Measurements from ENCODE around the gene LARP4B. TPM values are rescaled to one million over a fixed set of nuclear protein-coding genes. Genes with fewer than 3 reads are reported as not detected.

The LARP4B gene
- polyA plus RNA-seq, 1 of the 3 experiments (the other 2 are of a cell fraction) = 23.3 TPM

DNA sequence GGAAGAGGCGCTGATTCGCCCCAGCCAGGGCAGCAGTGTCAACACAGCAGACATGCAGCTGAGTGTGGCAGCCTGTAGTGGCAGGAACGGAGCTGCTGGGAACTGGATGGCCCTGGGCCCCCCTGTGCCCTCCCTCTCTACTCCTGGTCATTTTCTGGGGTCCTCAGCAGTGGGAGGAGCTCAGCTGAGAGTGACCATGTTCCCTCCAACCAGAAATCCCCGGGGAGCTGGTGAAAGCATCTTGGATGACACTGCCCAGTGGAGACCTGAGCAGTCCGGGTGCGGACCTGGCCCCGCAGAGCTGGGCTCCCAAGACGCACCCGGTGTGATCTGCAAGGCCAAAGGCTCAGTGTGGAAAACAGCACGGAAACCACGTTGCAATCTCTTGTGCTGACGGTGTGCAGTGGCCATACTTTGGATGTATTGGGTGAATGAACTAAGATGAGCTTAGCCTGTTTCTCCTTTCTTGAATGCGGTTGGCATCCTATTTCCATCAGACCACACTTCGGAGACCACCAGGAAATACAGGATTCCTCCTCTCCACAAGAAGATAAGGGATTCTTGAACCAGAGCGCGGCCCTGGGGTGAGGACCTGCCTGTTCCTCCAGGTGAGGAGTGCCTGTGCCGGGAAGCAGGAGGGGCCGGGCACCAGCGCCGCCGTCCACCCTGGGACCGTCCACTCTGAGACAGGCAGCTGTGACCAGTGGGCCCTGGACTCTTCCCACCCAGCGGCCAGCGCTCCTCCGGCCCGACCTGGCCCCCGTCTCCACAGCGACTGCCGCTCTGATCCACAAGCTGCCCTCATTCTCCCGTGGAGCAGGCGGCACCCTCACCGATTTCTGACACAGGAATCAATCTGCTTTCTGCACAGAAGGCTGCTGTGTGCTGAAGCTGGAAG is 148.5 kb downstream of the LARP4B start:
- Histone ChIP-seq H3K9ac (no peak overlapping the region), H3K4me1 (ENCODE audit: control insufficient read depth in 1 of 2, insufficient read depth in 2 of 2, low read depth in 1 of 2, low read length in 1 of 2) (no peaks in the 10 kb centered on the region; a peak in 1 of 4 replicates), H3K9me3 (no peaks in the 10 kb centered on the region), H3F3A (replicated peaks; ENCODE audit: insufficient read depth) (no peaks in the 10 kb centered on the region), H3K27me3 (ENCODE audit: insufficient read depth) (no peaks in the 10 kb centered on the region), H3K4me2 (no peak overlapping the region), H3K4me3 (ENCODE audit: low read depth in 2 of 2, low read length in 1 of 2) (no peak overlapping the region), H3K79me2 (ENCODE audit: insufficient read depth) (no peaks in the 10 kb centered on the region), H3K27ac (ENCODE audit: low read depth in 2 of 2, low read length in 1 of 2) (no peak overlapping the region), H4K20me1 (ENCODE audit: insufficient read depth) (no peaks in the 10 kb centered on the region), H2AFZ (ENCODE audit: low read depth) (no peak overlapping the region), H3K9me2 (no peaks in the 10 kb centered on the region), H3K36me3 (replicated peaks in 1 of 2; ENCODE audit: control insufficient read depth in 1 of 2, insufficient read depth in 2 of 2, low read length in 1 of 2) (no peaks in the 10 kb centered on the region)
- peak; percentile 22 for DNase-seq
- 88% methylated on average over 16 of the region's 32 CpGs for WGBS (ENCODE audit: low lambda C conversion rate)
- TF ChIP-seq, protein P1, sequence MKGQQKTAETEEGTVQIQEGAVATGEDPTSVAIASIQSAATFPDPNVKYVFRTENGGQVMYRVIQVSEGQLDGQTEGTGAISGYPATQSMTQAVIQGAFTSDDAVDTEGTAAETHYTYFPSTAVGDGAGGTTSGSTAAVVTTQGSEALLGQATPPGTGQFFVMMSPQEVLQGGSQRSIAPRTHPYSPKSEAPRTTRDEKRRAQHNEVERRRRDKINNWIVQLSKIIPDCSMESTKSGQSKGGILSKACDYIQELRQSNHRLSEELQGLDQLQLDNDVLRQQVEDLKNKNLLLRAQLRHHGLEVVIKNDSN (IDR thresholded peaks at IDR 0.05; ENCODE audit: borderline replicate concordance, low read depth) = no peak
- TF ChIP-seq EP300 (IDR thresholded peaks at IDR 0.05; ENCODE audit: borderline replicate concordance in 1 of 2, low read depth in 1 of 2, low read length in 1 of 2) (no peak), TAF1 (IDR thresholded peaks at IDR 0.05; ENCODE audit: borderline replicate concordance, low read depth, low read length) (no peak), JUND (IDR thresholded peaks at IDR 0.05) (no peak)
- TF ChIP-seq, protein P2, sequence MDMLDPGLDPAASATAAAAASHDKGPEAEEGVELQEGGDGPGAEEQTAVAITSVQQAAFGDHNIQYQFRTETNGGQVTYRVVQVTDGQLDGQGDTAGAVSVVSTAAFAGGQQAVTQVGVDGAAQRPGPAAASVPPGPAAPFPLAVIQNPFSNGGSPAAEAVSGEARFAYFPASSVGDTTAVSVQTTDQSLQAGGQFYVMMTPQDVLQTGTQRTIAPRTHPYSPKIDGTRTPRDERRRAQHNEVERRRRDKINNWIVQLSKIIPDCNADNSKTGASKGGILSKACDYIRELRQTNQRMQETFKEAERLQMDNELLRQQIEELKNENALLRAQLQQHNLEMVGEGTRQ (IDR thresholded peaks at IDR 0.05; ENCODE audit: borderline replicate concordance, low read depth, low read length) = no peak
- ChIA-PET POLR2A (no interaction called here), CTCF (interaction anchor here (2.9 kb wide), 1 partner anchor 271 kb away, joined by 31 read pairs; no protein-coding TSS in a partner anchor)

DNA sequence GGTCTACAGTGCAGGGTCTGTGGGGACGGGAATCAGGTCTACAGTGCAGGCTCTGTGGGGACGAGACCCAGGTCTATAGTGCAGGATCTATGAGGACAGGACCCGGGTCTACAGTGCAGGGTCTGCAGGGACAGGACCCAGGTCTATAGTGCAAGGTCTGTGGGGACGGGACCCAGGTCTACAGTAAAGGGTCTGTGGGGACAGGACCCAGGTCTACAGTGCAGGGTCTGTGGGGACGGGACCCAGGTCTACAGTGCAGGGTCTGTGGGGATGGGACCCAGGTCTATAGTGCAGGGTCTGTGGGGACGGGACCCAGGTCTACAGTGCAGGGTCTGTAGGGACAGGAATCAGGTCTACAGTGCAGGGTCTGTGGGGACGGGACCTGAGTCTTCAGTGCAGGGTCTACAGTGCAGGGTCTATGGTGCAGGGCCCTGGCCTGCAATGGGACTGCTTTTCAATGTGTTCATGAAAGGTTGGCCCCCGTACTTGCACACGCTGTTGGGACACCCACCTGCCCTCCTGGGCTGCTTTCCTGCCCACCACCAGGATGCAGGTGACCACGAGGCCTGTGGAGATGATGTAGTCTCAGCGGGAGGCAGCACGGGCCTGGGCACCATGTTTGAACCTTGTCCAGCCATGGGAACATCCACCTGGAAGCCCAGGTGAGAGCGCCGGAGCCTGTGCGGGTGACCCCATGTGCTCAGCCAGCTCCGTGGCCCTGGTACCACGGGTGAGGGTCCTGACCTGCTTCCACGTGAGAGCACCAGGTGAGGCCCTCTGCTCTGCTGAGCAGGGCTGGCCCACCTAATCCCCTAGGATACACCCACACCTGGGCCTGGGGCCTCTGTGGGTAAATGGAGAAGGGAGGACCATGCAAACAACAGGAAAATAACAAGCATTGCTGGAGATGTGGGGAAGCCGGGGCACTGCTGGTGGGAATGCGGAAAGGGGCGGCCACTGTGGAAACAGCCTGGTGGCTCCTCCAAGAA is 150.7 kb downstream of the LARP4B start:
- no peaks in the 10 kb centered on the region for H3K9me2 ChIP-seq
- H3K4me2 ChIP-seq = no peak overlapping the region
- H3K4me1 ChIP-seq (ENCODE audit: control insufficient read depth in 1 of 2, insufficient read depth in 2 of 2, low read depth in 1 of 2, low read length in 1 of 2) = peaks cover 0 to 4% of the 10 kb centered on the region in 2 experiments; a peak in 1 of 4 replicates
- no peak overlapping the region for H2AFZ ChIP-seq (ENCODE audit: low read depth)
- WGBS (ENCODE audit: low lambda C conversion rate) = 88% methylated on average over 9 of the region's 21 CpGs
- H3K4me3 ChIP-seq (ENCODE audit: low read depth in 2 of 2, low read length in 1 of 2) = no peak overlapping the region
- DNase-seq = no peak
- no peaks in the 10 kb centered on the region for H3K9me3 ChIP-seq
- TF ChIP-seq NRF1 (IDR thresholded peaks at IDR 0.05; ENCODE audit: low read depth, low read length) (no peak), FOXJ3 (CRISPR knock-in tag; IDR thresholded peaks at IDR 0.05) (no peak), JUND (IDR thresholded peaks at IDR 0.05) (no peak), ELF1 (IDR thresholded peaks at IDR 0.05) (no peak), RXRA (IDR thresholded peaks at IDR 0.05; ENCODE audit: borderline replicate concordance, low read depth) (no peak), FOXM1 (IDR thresholded peaks at IDR 0.05; ENCODE audit: low read depth) (no peak), TCF12 (IDR thresholded peaks at IDR 0.05) (no peak), MEF2A (IDR thresholded peaks at IDR 0.05; ENCODE audit: borderline replicate concordance, low read depth) (no peak)
- TF ChIP-seq, protein P1 (IDR thresholded peaks at IDR 0.05; ENCODE audit: borderline replicate concordance, low read depth) = no peak
- TF ChIP-seq, protein P3, sequence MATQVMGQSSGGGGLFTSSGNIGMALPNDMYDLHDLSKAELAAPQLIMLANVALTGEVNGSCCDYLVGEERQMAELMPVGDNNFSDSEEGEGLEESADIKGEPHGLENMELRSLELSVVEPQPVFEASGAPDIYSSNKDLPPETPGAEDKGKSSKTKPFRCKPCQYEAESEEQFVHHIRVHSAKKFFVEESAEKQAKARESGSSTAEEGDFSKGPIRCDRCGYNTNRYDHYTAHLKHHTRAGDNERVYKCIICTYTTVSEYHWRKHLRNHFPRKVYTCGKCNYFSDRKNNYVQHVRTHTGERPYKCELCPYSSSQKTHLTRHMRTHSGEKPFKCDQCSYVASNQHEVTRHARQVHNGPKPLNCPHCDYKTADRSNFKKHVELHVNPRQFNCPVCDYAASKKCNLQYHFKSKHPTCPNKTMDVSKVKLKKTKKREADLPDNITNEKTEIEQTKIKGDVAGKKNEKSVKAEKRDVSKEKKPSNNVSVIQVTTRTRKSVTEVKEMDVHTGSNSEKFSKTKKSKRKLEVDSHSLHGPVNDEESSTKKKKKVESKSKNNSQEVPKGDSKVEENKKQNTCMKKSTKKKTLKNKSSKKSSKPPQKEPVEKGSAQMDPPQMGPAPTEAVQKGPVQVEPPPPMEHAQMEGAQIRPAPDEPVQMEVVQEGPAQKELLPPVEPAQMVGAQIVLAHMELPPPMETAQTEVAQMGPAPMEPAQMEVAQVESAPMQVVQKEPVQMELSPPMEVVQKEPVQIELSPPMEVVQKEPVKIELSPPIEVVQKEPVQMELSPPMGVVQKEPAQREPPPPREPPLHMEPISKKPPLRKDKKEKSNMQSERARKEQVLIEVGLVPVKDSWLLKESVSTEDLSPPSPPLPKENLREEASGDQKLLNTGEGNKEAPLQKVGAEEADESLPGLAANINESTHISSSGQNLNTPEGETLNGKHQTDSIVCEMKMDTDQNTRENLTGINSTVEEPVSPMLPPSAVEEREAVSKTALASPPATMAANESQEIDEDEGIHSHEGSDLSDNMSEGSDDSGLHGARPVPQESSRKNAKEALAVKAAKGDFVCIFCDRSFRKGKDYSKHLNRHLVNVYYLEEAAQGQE (IDR thresholded peaks at IDR 0.05; ENCODE audit: low read depth, low read length) = no peak
- TF ChIP-seq, protein P2 (IDR thresholded peaks at IDR 0.05; ENCODE audit: borderline replicate concordance, low read depth, low read length) = no peak
- TF ChIP-seq, protein P4, sequence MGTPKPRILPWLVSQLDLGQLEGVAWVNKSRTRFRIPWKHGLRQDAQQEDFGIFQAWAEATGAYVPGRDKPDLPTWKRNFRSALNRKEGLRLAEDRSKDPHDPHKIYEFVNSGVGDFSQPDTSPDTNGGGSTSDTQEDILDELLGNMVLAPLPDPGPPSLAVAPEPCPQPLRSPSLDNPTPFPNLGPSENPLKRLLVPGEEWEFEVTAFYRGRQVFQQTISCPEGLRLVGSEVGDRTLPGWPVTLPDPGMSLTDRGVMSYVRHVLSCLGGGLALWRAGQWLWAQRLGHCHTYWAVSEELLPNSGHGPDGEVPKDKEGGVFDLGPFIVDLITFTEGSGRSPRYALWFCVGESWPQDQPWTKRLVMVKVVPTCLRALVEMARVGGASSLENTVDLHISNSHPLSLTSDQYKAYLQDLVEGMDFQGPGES (IDR thresholded peaks at IDR 0.05; ENCODE audit: low read depth, low read length) = no peak
- no peaks in the 10 kb centered on the region for H4K20me1 ChIP-seq (ENCODE audit: insufficient read depth)
- H3K27me3 ChIP-seq (ENCODE audit: insufficient read depth) = no peaks in the 10 kb centered on the region
- no peak overlapping the region for H3K27ac ChIP-seq (ENCODE audit: low read depth in 2 of 2, low read length in 1 of 2)
- H3K36me3 ChIP-seq (replicated peaks in 1 of 2; ENCODE audit: control insufficient read depth in 1 of 2, insufficient read depth in 2 of 2, low read length in 1 of 2) = no peaks in the 10 kb centered on the region
- H3K9ac ChIP-seq = no peak overlapping the region
- no peaks in the 10 kb centered on the region for H3F3A ChIP-seq (replicated peaks; ENCODE audit: insufficient read depth)
- POLR2A ChIA-PET = no interaction called here
- CTCF ChIA-PET = no interaction called here
- H3K79me2 ChIP-seq (ENCODE audit: insufficient read depth) = no peaks in the 10 kb centered on the region
